ENCODE results near the gene FCRL3. TPM values are rescaled to one million over a fixed set of nuclear protein-coding genes. Genes with fewer than 3 reads are reported as not detected.

The FCRL3 gene
- total and polyA plus RNA-seq, 4 donors, result 0.16 to 0.72 (median 0.50) TPM

GRCh38 chr1:157646144-157646543 lies 54.4 kb downstream of the FCRL3 start:
- Histone ChIP-seq H3K9me3 (ENCODE audit: control insufficient read depth in 4 of 4, low read length in 3 of 4) (no peaks in the 10 kb centered on the region), H3K36me3 (ENCODE audit: control insufficient read depth in 4 of 4, insufficient read depth in 3 of 4, low read depth in 1 of 4, low read length in 3 of 4) (no peaks in the 10 kb centered on the region), H3K9ac (ENCODE audit: low read depth in 1 of 2, low read length in 2 of 2) (no peak overlapping the region), H3K27me3 (ENCODE audit: control insufficient read depth in 4 of 4, insufficient read depth in 4 of 4, low read length in 3 of 4) (no peaks in the 10 kb centered on the region), H3K27ac (ENCODE audit: low read depth in 1 of 2, low read length in 2 of 2) (no peak overlapping the region), H3K4me3 (ENCODE audit: low read depth in 1 of 3, low read length in 3 of 3) (no peak overlapping the region), H3K4me1 (ENCODE audit: control insufficient read depth in 4 of 4, insufficient read depth in 4 of 4, low read length in 3 of 4) (no peaks in the 10 kb centered on the region)
- no peak for DNase-seq (ENCODE audit: low spot score)
- TF ChIP-seq HNF4G (IDR thresholded peaks at IDR 0.05) (no peak), ATF3 (IDR thresholded peaks at IDR 0.05) (no peak), YY1 (IDR thresholded peaks at IDR 0.05) (no peak), FOXA1 (IDR thresholded peaks at IDR 0.05) (no peak), SP1 (IDR thresholded peaks at IDR 0.05) (no peak)
- TF ChIP-seq, protein P1, sequence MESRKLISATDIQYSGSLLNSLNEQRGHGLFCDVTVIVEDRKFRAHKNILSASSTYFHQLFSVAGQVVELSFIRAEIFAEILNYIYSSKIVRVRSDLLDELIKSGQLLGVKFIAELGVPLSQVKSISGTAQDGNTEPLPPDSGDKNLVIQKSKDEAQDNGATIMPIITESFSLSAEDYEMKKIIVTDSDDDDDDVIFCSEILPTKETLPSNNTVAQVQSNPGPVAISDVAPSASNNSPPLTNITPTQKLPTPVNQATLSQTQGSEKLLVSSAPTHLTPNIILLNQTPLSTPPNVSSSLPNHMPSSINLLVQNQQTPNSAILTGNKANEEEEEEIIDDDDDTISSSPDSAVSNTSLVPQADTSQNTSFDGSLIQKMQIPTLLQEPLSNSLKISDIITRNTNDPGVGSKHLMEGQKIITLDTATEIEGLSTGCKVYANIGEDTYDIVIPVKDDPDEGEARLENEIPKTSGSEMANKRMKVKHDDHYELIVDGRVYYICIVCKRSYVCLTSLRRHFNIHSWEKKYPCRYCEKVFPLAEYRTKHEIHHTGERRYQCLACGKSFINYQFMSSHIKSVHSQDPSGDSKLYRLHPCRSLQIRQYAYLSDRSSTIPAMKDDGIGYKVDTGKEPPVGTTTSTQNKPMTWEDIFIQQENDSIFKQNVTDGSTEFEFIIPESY (IDR thresholded peaks at IDR 0.05), result no peak

DNA sequence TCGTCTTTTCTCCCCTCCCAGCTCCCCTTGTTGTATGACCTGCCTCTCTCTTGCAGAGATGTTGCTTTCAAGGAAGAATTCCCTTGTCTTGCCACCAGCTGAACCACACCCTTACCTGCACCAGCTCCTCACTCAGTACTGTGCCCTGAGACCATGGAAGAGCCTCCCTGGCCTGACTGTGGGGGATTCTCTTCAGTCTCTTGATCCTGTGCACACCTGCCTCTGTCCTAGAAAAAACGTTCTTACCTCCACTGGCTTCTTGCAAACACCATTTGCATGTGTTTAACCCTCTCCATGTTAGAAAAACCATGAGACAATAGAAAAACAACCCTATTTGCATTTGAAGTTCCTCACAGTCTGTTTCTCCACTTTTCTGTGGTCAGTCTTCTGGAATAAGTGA lies 59.4 kb downstream of the FCRL3 start:
- Histone ChIP-seq H3K36me3 (ENCODE audit: control insufficient read depth in 4 of 4, insufficient read depth in 3 of 4, low read depth in 1 of 4, low read length in 3 of 4) (no peaks in the 10 kb centered on the region), H3K9me3 (ENCODE audit: control insufficient read depth in 4 of 4, low read length in 3 of 4) (no peaks in the 10 kb centered on the region), H3K27ac (ENCODE audit: low read depth in 1 of 2, low read length in 2 of 2) (no peak overlapping the region), H3K4me1 (ENCODE audit: control insufficient read depth in 4 of 4, insufficient read depth in 4 of 4, low read length in 3 of 4) (no peaks in the 10 kb centered on the region), H3K4me3 (ENCODE audit: low read depth in 1 of 3, low read length in 3 of 3) (no peak overlapping the region), H3K9ac (ENCODE audit: low read depth in 1 of 2, low read length in 2 of 2) (no peak overlapping the region), H3K27me3 (ENCODE audit: control insufficient read depth in 4 of 4, insufficient read depth in 4 of 4, low read length in 3 of 4) (peaks cover 0 to 5% (median 0%) of the 10 kb centered on the region in 4 donors)
- 32% methylated on average over 2 of the region's 2 CpGs for WGBS
- DNase-seq (ENCODE audit: low spot score), result no peak
- TF ChIP-seq NR2F2 (IDR thresholded peaks at IDR 0.05) (no peak), TAF1 (conservative IDR thresholded peaks at IDR 0.05) (no peak), SP1 (IDR thresholded peaks at IDR 0.05) (no peak), EGR1 (IDR thresholded peaks at IDR 0.05; ENCODE audit: low read depth in 2 of 2) (no peak), CTCF (IDR thresholded peaks at IDR 0.05; ENCODE audit: low read depth, low read length, missing input control) (no peak)

GRCh38 chr1:157639800-157640199 lies 60.8 kb downstream of the FCRL3 start:
- no peaks in the 10 kb centered on the region for H3K9me3 ChIP-seq (ENCODE audit: control insufficient read depth in 4 of 4, low read length in 3 of 4)
- peaks cover 0 to 5% (median 0%) of the 10 kb centered on the region in 4 donors for H3K27me3 ChIP-seq (ENCODE audit: control insufficient read depth in 4 of 4, insufficient read depth in 4 of 4, low read length in 3 of 4)
- H3K4me3 ChIP-seq (ENCODE audit: low read depth in 1 of 3, low read length in 3 of 3), result no peak overlapping the region
- H3K4me1 ChIP-seq (ENCODE audit: control insufficient read depth in 4 of 4, insufficient read depth in 4 of 4, low read length in 3 of 4), result no peaks in the 10 kb centered on the region
- WGBS, result 38% methylated on average over 4 of the region's 4 CpGs
- TF ChIP-seq EGR1 (IDR thresholded peaks at IDR 0.05; ENCODE audit: low read depth in 2 of 2) (no peak), FOXA1 (IDR thresholded peaks at IDR 0.05) (no peak), SP1 (IDR thresholded peaks at IDR 0.05) (no peak), ATF3 (IDR thresholded peaks at IDR 0.05) (no peak), HNF4A (conservative IDR thresholded peaks at IDR 0.05) (no peak), CTCF (IDR thresholded peaks at IDR 0.05; ENCODE audit: low read depth, low read length, missing input control) (no peak), NR2F2 (IDR thresholded peaks at IDR 0.05) (no peak), FOXA2 (IDR thresholded peaks at IDR 0.05) (no peak), RAD21 (IDR thresholded peaks at IDR 0.05) (no peak), HNF4G (IDR thresholded peaks at IDR 0.05) (no peak)
- TF ChIP-seq, protein P1 (IDR thresholded peaks at IDR 0.05), result no peak
- TF ChIP-seq, protein P2, sequence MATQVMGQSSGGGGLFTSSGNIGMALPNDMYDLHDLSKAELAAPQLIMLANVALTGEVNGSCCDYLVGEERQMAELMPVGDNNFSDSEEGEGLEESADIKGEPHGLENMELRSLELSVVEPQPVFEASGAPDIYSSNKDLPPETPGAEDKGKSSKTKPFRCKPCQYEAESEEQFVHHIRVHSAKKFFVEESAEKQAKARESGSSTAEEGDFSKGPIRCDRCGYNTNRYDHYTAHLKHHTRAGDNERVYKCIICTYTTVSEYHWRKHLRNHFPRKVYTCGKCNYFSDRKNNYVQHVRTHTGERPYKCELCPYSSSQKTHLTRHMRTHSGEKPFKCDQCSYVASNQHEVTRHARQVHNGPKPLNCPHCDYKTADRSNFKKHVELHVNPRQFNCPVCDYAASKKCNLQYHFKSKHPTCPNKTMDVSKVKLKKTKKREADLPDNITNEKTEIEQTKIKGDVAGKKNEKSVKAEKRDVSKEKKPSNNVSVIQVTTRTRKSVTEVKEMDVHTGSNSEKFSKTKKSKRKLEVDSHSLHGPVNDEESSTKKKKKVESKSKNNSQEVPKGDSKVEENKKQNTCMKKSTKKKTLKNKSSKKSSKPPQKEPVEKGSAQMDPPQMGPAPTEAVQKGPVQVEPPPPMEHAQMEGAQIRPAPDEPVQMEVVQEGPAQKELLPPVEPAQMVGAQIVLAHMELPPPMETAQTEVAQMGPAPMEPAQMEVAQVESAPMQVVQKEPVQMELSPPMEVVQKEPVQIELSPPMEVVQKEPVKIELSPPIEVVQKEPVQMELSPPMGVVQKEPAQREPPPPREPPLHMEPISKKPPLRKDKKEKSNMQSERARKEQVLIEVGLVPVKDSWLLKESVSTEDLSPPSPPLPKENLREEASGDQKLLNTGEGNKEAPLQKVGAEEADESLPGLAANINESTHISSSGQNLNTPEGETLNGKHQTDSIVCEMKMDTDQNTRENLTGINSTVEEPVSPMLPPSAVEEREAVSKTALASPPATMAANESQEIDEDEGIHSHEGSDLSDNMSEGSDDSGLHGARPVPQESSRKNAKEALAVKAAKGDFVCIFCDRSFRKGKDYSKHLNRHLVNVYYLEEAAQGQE (IDR thresholded peaks at IDR 0.05), result no peak
- H3K9ac ChIP-seq (ENCODE audit: low read depth in 1 of 2, low read length in 2 of 2), result no peak overlapping the region
- H3K36me3 ChIP-seq (ENCODE audit: control insufficient read depth in 4 of 4, insufficient read depth in 3 of 4, low read depth in 1 of 4, low read length in 3 of 4), result no peaks in the 10 kb centered on the region
- no peak overlapping the region for H3K27ac ChIP-seq (ENCODE audit: low read depth in 1 of 2, low read length in 2 of 2)
- DNase-seq (ENCODE audit: low spot score), result no peak

Measured in liver (tissue), 9 donors.